ENCODE results near the gene VSIG10L2. TPM values are rescaled to one million over a fixed set of nuclear protein-coding genes. Genes with fewer than 3 reads are reported as not detected.

VSIG10L2 gene
- total RNA-seq, 1 experiment from 2014 or later: not detected

GRCh38 chr11:125935618-125936199 is 10.1 kb upstream of the VSIG10L2 start:
- Histone ChIP-seq H3K4me3 (ENCODE audit: insufficient read depth, low read depth, low read length) (no peak overlapping the region), H3K36me3 (replicated peaks; ENCODE audit: control insufficient read depth, insufficient read depth, low read length) (no peaks in the 10 kb centered on the region), H3K27me3 (ENCODE audit: control insufficient read depth, insufficient read depth, low read length) (no peaks in the 10 kb centered on the region)
- DNase-seq: no peak

DNA sequence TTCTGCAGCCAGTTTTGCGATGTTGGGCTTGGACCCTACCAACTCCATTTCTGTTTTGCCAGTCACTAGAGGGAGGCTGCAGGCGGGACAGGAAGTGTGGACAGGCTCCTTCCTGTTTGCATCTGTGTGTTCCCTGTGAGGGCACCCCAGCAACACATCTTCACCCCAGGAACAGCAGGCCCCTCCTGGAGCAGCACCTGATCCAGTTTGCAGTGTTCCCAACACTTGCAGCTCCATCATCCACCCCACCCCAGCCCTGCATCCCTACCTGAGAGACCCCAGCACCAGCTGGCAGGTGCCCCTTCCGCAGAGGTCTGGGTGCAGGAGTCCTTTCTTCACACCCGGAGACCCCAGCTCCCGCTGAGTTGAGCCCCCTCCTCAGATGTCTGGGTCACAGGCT is 7.4 kb upstream of the VSIG10L2 start:
- no peak overlapping the region for H3K4me3 ChIP-seq (ENCODE audit: insufficient read depth, low read depth, low read length)
- no peak for DNase-seq
- no peaks in the 10 kb centered on the region for H3K27me3 ChIP-seq (ENCODE audit: control insufficient read depth, insufficient read depth, low read length)
- H3K36me3 ChIP-seq (replicated peaks; ENCODE audit: control insufficient read depth, insufficient read depth, low read length): no peaks in the 10 kb centered on the region

- H3K4me3 ChIP-seq (ENCODE audit: insufficient read depth, low read depth, low read length): no peak overlapping the region
- H3K36me3 ChIP-seq (replicated peaks; ENCODE audit: control insufficient read depth, insufficient read depth, low read length): no peaks in the 10 kb centered on the region
- no peak for DNase-seq
- no peaks in the 10 kb centered on the region for H3K27me3 ChIP-seq (ENCODE audit: control insufficient read depth, insufficient read depth, low read length)
Measured at GRCh38 chr11:125939081-125939521, 6.7 kb upstream of the VSIG10L2 start.

- Histone ChIP-seq H3K4me3 (ENCODE audit: insufficient read depth, low read depth, low read length) (no peak overlapping the region), H3K36me3 (replicated peaks; ENCODE audit: control insufficient read depth, insufficient read depth, low read length) (no peaks in the 10 kb centered on the region), H3K27me3 (ENCODE audit: control insufficient read depth, insufficient read depth, low read length) (no peaks in the 10 kb centered on the region)
- DNase-seq: no peak
Measured at GRCh38 chr11:125940145-125940544, 5.7 kb upstream of the VSIG10L2 start.

DNA sequence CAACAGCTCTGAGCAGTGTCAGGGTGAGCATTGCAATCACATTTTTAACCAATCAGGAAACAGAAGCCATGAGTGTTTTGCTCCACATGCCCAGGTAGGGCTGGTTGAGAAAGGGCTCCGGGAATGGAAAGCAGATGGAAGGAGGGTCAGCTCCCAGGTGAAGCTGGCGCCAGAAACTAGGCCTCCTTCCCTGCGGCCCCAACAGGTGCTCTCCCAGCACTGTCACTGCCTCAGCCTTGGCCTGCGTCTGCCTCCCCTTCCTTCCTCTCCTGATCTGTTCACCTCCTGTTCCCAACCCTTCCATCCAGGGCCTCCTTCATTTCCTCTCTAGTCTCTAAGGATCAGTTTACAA is 4.6 kb upstream of the VSIG10L2 start:
- Histone ChIP-seq H3K36me3 (replicated peaks; ENCODE audit: control insufficient read depth, insufficient read depth, low read length) (no peaks in the 10 kb centered on the region), H3K4me3 (ENCODE audit: insufficient read depth, low read depth, low read length) (no peak overlapping the region)

GRCh38 chr11:125941619-125942611 is 3.9 kb upstream of the VSIG10L2 start:
- DNase-seq: peak; percentile 94
- no peaks in the 10 kb centered on the region for H3K36me3 ChIP-seq (replicated peaks; ENCODE audit: control insufficient read depth, insufficient read depth, low read length)
- no peaks in the 10 kb centered on the region for H3K27me3 ChIP-seq (ENCODE audit: control insufficient read depth, insufficient read depth, low read length)
- no peak overlapping the region for H3K4me3 ChIP-seq (ENCODE audit: insufficient read depth, low read depth, low read length)

More for the DNA sequence above, 4.6 kb upstream of the VSIG10L2 start:
- no peak for DNase-seq
- no peaks in the 10 kb centered on the region for H3K27me3 ChIP-seq (ENCODE audit: control insufficient read depth, insufficient read depth, low read length)

- Histone ChIP-seq H3K27me3 (ENCODE audit: control insufficient read depth, insufficient read depth, low read length) (no peaks in the 10 kb centered on the region), H3K4me3 (ENCODE audit: insufficient read depth, low read depth, low read length) (no peak overlapping the region), H3K36me3 (replicated peaks; ENCODE audit: control insufficient read depth, insufficient read depth, low read length) (no peaks in the 10 kb centered on the region)
- no peak for DNase-seq
Measured at GRCh38 chr11:125942771-125943428, 2.9 kb upstream of the VSIG10L2 start.

DNA sequence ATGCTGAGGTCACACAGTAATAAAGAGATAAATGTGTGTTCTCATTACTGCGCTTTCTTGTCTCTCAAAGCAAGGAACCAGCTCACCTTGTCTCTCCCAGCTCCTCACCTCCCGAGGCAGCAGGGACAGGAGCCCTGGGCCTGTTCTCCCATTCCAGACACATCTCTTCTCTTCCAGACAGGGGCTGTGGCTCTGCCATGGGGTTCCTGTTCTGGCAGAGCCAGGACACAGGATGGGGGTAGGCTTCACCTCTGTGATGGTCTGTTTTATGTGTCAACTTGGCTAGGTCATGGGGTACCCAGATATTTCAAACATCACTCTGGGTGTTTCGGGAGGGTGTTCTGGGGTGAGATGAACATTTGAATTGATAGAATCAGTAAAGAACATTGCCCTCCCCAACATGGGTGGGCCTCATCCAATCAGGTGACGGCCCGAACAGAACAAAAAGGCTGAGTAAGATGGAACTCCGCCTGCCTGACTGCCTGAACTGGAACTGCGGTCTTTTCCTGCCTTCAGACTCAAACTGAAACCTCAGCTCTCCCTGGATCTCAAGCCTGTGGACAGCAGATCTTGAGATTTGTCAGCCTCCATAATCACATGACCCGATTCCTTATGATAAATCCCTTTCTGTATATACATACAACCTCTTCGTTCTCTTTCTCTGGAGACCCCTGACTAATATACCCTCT is 2.0 kb upstream of the VSIG10L2 start:
- Histone ChIP-seq H3K27me3 (ENCODE audit: control insufficient read depth, insufficient read depth, low read length) (no peaks in the 10 kb centered on the region), H3K36me3 (replicated peaks; ENCODE audit: control insufficient read depth, insufficient read depth, low read length) (no peaks in the 10 kb centered on the region), H3K4me3 (ENCODE audit: insufficient read depth, low read depth, low read length) (no peak overlapping the region)
- DNase-seq: no peak

DNA sequence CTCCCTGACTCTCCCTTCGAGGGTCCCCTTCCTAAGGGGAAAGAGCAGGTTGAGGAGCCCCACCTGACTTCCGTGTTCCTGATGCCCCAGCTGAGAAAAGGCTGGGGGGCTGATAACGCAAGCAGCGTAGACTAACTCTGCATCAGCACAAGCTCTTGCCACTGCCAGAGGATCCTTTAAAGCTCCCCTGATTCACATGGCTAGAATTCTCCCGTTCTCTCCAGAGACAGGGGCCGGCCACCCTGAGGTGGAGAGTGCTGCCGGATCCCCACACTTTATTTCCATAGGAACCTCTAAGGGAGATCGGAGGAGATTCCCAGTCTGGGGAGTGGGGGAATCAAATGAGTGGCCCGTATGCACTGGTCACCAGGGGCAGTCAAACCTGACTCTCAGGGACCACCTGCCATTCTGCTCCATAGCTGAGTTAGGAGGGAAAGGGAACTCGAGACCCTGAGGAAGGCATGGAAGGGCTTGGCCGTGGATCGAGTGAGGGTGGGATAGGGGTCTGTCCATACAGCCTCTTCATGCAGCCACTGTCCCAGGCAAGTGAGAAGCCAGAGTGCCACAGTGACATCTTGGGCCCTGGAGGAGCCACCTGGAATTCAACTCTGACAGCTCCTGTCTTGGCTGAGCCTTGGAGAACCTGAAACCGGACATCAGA is 1.4 kb upstream of the VSIG10L2 start:
- Histone ChIP-seq H3K36me3 (replicated peaks; ENCODE audit: control insufficient read depth, insufficient read depth, low read length) (no peaks in the 10 kb centered on the region), H3K27me3 (ENCODE audit: control insufficient read depth, insufficient read depth, low read length) (no peaks in the 10 kb centered on the region), H3K4me3 (ENCODE audit: insufficient read depth, low read depth, low read length) (no peak overlapping the region)
- DNase-seq: peak; percentile 33

- DNase-seq: no peak
- Histone ChIP-seq H3K36me3 (replicated peaks; ENCODE audit: control insufficient read depth, insufficient read depth, low read length) (no peaks in the 10 kb centered on the region), H3K4me3 (ENCODE audit: insufficient read depth, low read depth, low read length) (no peak overlapping the region), H3K27me3 (ENCODE audit: control insufficient read depth, insufficient read depth, low read length) (no peaks in the 10 kb centered on the region)
Measured at GRCh38 chr11:125945011-125945796, 640 bp upstream of the VSIG10L2 start.

GRCh38 chr11:125946712-125947418 is 1.0 kb downstream of the VSIG10L2 start:
- Histone ChIP-seq H3K36me3 (replicated peaks; ENCODE audit: control insufficient read depth, insufficient read depth, low read length) (no peaks in the 10 kb centered on the region), H3K4me3 (ENCODE audit: insufficient read depth, low read depth, low read length) (no peak overlapping the region), H3K27me3 (ENCODE audit: control insufficient read depth, insufficient read depth, low read length) (no peaks in the 10 kb centered on the region)
- no peak for DNase-seq

- H3K4me3 ChIP-seq (ENCODE audit: insufficient read depth, low read depth, low read length): no peak overlapping the region
- H3K27me3 ChIP-seq (ENCODE audit: control insufficient read depth, insufficient read depth, low read length): no peaks in the 10 kb centered on the region
- no peaks in the 10 kb centered on the region for H3K36me3 ChIP-seq (replicated peaks; ENCODE audit: control insufficient read depth, insufficient read depth, low read length)
- DNase-seq: no peak
Measured at GRCh38 chr11:125947419-125948277, 1.8 kb downstream of the VSIG10L2 start.
